Mesenteric fat pad (tissue), 1 donor: Measurements from ENCODE around the gene SLAIN1. TPM values are rescaled to one million over a fixed set of nuclear protein-coding genes. Genes with fewer than 3 reads are reported as not detected.

Experiments
- microRNA-seq: library from miRNA; unstranded; fragments of <30 nt; microRNA quantifications from one replicate; pipeline ENCODE4 v1.2.0, GENCODE V29; 2020; ENCODE audit warnings: borderline number of aligned reads
- total RNA-seq: library from RNA; stranded (reverse); fragmentation: NEBNext Ultra II Directional; extraction: Animal tissue kit (Norgen Biotek cat#: 25700); gene quantifications from one replicate; pipeline ENCODE4 v1.2.1, GENCODE V29; 2021
- donor health status: DM: yes; HTN: yes; CAD: no.

Gene SLAIN1
- total RNA-seq, 1 donor from 2014 or later: 1.9 TPM

Small RNAs within 50 kb of the gene (microRNA-seq; reads per million reads assigned to microRNA genes)
- gene MIR3665: not detected

Other genes with a start within 250 kb of the SLAIN1 start
- gene SCEL, start 162.0 kb upstream of the SLAIN1 start, total RNA-seq: 0.13 TPM
- gene EDNRB, start 221.1 kb downstream of the SLAIN1 start, total RNA-seq: 144 TPM